OCI-LY7 (cell line): Measurements from ENCODE around the gene MYH11.
"Not testable (repeated sequence)": the region's sequence is repeated elsewhere in the genome, so short reads cannot be mapped to it uniquely, and the experiment has no call there.

ENCODE experiments used
- CTCF ChIP-seq: fragments of 200-600 bp; sonication (generic); conservative IDR thresholded peaks from 2 replicates; pipeline ENCODE4 v1.5.1; 2014; ENCODE audit warnings: mild to moderate bottlenecking, antibody characterized with exemption, low read length, moderate library complexity, mixed read lengths
- EZH2phosphoT487 ChIP-seq: fragments of 200-600 bp; sonication (generic); IDR thresholded peaks from 2 replicates; pipeline ENCODE4 v1.6.1; 2018; ENCODE audit warnings: low read depth, borderline replicate concordance, mild to moderate bottlenecking, mixed run types, antibody characterized with exemption, low read length, moderate library complexity, mixed read lengths

- not testable (repeated sequence) for TF ChIP-seq CTCF, EZH2phosphoT487
Measured at GRCh38 chr16:15672127-15672513, 184.7 kb downstream of the MYH11 start.
